GM12864 (cell line): ENCODE data around the gene NFAM1.

Experiments
- DNase-seq: peaks from one replicate; pipeline ENCODE4 v3.0.0-alpha.2; 2011; ENCODE audit warnings: low read depth
- H3K4me3 ChIP-seq: 2 replicates; pipeline ENCODE4 v1.5.1; 2011; ENCODE audit warnings: mild to moderate bottlenecking, low read depth, low read length, control low read depth
- CTCF ChIP-seq: IDR thresholded peaks from 2 replicates; pipeline ENCODE4 v1.5.1; 2011; ENCODE audit warnings: low read depth, mild to moderate bottlenecking, moderate library complexity, low read length, control low read depth, inconsistent platforms; ENCODE audit errors: missing control alignments

The NFAM1 gene

GRCh38 chr22:42462016-42462415 is 29.8 kb upstream of the NFAM1 start:
- DNase-seq, result no peak
- TF ChIP-seq CTCF, result no peak
- no peak overlapping the region for H3K4me3 ChIP-seq

- DNase-seq, result no peak
- no peak for TF ChIP-seq CTCF
- H3K4me3 ChIP-seq, result no peak overlapping the region
Observed at GRCh38 chr22:42461511-42461910, 29.3 kb upstream of the NFAM1 start.

- no peak for TF ChIP-seq CTCF
- no peak overlapping the region for H3K4me3 ChIP-seq
- no peak for DNase-seq
Observed at GRCh38 chr22:42459287-42460063, 27.3 kb upstream of the NFAM1 start.

GRCh38 chr22:42452916-42453315 is 20.7 kb upstream of the NFAM1 start:
- DNase-seq, result no peak
- no peak overlapping the region for H3K4me3 ChIP-seq
- no peak for TF ChIP-seq CTCF

GRCh38 chr22:42452456-42452855 is 20.3 kb upstream of the NFAM1 start:
- DNase-seq, result no peak
- TF ChIP-seq CTCF, result no peak
- H3K4me3 ChIP-seq, result no peak overlapping the region

- no peak for DNase-seq
- H3K4me3 ChIP-seq, result no peak overlapping the region
- no peak for TF ChIP-seq CTCF
Observed at GRCh38 chr22:42451499-42452145, 19.4 kb upstream of the NFAM1 start.
